HPDE6-E6E7 (cell line): Measurements from ENCODE around the gene NLRC5.
"Not testable (repeated sequence)": the region's sequence is repeated elsewhere in the genome, so short reads cannot be mapped to it uniquely, and the experiment has no call there.

Experiments
- DNase-seq: peaks from one replicate; pipeline ENCODE4 v3.0.0; 2011; ENCODE audit warnings: missing footprints; ENCODE audit errors: extremely low spot score

Gene NLRC5

DNA sequence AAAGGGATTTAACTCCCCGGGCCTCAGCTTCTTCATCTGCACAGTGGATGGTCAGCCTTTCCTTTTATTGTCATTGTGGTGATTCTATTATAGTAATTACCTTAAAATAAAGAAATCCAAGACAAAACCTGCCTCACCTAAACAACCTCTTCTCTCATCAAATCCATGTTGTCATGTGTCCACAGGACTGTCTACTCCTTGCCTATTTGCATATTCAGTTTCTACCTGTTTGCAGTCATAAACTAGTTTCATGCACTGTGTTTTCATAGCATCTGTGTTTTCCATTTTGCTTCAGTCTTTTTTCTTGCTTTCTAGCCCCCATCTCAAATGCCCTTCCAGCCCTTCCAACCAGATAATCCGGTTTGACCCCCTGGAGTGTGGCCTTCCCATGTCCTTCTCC, 58.7 kb downstream of the NLRC5 start:
- no peak for DNase-seq

DNA sequence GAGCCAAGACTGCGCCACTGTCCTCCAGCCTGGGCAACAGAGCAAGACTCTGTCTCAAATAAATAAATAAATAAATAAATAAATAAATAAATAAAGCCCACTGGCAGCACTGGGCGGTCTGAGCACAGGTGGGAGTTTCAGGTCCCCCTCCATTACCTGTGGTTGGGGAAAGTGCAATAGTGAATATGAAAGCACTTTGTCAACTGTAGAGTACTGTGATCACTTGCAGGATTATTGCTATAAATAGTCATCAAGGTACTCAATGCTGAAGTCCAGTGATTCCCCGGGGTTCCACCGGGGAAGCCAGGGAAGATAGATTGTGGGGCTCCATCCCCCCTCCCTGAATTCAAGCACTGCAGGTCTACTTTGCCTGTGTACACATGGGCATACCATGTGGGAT, 60.3 kb downstream of the NLRC5 start:
- no peak for DNase-seq

DNA sequence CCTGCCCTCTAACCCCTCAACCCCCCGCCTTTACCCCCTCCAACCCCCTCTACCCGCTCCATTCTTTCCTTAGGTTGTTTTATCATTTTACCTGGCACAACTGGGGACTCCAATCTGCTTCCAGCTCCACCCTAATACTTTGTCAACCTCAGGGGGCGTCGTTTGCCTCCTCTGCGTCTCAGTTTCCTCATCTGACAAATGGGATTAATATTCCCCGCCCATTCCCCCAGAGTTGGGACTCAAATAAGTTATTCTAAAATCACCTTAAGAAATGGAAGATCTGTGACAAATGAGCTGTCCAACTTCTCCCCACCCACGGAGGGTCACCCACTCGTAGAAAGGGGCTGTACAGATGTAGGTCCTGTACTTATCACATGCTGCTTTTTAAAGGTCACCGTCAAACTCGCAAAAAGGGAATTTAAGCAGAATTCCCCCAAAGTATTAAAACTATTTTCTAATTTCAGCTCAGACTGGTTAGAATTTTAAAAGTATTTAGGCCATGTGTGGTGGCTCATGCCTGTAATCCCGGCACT, 62.4 kb downstream of the NLRC5 start:
- DNase-seq = no peak

- no peak for DNase-seq
These were observed 63.8 kb downstream of the NLRC5 start for GRCh38 chr16:57053206-57053605.

DNA sequence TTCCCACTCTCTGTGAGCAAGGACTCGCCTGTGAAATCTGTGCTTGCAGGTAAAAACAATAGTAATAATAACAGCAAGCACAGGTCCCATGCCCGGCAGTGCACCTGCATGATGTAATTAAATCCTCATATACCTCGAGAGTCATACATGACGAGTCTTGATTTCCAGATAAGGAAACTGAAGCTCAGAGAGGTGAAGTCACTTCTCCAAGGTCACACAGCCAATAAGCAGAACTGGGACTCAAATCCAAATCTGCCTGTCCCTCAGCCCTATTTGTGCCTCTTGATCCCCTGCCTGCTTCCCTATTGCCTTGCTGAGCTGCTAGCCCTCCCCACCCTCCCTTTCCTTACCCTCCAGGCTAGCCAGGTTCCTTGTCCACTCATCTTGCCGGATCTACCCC, 65.0 kb downstream of the NLRC5 start:
- no peak for DNase-seq

- DNase-seq = no peak
These were observed 65.4 kb downstream of the NLRC5 start for GRCh38 chr16:57054771-57055170.

DNA sequence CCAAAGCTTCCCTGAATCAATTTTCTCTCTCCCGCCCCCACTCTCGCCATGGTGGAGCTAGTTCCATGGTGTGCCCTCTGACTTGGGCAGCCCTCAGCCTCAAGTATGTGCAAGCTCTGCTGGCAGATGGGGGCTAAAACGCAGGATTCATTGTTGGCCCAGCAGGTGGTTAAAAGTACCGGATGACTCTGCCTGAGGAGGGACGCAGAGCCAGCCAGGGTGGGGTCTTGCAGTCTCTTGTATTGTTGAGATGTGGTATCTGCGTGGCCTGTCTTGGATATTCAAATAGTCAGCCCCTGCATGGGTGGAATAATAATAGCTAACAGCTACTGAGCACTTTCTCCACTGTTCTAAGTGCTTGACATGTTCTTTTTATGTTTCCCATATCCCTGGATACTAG, 66.3 kb downstream of the NLRC5 start:
- no peak for DNase-seq

GRCh38 chr16:57058291-57058861, 69.0 kb downstream of the NLRC5 start:
- no peak for DNase-seq

- no peak for DNase-seq
These were observed 71.1 kb downstream of the NLRC5 start for GRCh38 chr16:57060323-57061083.

DNA sequence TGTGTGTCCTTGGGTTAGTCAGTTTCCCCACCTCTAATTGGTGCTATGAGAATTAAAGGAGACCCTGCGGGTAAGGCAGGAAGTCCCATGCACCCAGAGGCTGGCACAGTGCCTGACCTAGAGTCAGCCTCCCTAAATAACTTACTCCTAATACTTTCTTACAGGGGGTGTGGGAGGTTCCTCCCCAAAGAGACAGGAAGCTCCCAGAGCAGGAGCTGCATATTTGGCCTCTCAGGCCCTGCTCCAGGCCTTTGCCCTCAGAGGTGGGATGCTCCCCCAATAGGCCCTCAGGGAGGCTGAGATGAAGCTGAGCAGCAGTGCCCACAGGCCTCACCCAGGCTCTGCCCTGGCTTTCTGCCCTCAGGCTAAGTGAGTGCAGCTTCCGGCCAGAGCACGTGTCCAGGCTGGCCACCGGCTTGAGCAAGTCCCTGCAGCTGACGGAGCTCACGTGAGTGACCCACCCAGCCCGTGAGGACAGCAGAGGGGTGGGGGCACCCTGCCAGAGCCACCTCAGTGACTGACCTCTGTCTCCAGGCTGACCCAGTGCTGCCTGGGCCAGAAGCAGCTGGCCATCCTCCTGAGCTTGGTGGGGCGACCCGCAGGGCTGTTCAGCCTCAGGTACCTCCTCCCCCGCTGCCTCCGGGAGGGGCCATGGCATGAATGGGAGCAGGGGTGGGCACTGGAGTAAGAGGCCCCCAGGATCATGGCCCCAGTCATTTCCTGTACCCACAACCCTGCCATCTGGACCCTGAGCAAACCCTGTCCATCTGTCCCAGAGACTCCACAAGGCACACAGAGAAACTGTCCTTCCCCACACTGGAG, 71.9 kb downstream of the NLRC5 start:
- DNase-seq = peak; percentile 76

GRCh38 chr16:57062329-57062728, 73.0 kb downstream of the NLRC5 start:
- no peak for DNase-seq

GRCh38 chr16:57063189-57063588, 73.8 kb downstream of the NLRC5 start:
- not testable (repeated sequence) for DNase-seq

GRCh38 chr16:57064995-57065394, 75.6 kb downstream of the NLRC5 start:
- no peak for DNase-seq

DNA sequence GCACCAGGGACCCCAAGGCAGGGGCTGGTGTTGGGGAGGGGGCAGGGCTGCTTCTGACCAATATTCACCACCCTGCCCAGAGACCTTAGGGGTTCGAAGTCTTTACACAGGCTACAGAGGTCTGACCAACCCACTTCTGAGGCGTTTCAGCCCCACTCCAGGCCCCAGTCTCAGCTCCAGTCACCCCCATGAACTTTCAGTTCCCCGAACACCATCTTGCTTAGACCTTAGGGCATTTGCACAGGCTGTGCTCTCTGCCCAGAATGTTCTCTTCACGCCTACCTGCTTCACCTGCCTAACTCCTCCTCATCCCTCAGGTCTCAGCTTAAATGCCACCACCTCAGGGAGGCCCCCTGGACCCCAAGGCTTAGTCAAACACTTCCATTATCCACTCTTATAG, 77.3 kb downstream of the NLRC5 start:
- DNase-seq = no peak

GRCh38 chr16:57067347-57067746, 78.0 kb downstream of the NLRC5 start:
- DNase-seq = no peak

GRCh38 chr16:57069053-57069452, 79.7 kb downstream of the NLRC5 start:
- DNase-seq = no peak

- no peak for DNase-seq
These were observed 80.4 kb downstream of the NLRC5 start for GRCh38 chr16:57069635-57070370.

DNA sequence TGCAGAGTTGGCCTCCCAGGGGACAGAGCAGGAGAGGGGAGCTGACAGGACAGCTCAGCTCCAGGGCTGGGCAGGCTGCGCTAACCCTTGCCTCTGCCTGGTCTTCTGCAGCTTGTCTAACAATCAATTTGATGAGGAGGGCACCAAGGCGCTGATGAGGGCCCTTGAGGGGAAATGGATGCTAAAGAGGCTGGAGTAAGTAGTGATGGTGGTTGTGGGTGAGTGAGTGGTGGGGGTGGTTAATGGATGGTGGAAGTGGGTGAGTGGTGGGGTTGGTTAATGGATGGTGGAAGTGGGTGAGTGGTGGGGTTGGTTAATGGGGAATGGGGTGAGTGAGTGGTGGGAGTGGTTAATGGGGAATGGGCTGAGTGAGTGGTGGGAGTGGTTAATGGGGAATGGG, 81.1 kb downstream of the NLRC5 start:
- DNase-seq = no peak

GRCh38 chr16:57071081-57071732, 81.8 kb downstream of the NLRC5 start:
- not testable (repeated sequence) for DNase-seq

GRCh38 chr16:57071831-57072582, 82.7 kb downstream of the NLRC5 start:
- peak; percentile 89 for DNase-seq
